HCT116 (cell line): Measurements from ENCODE around the gene TGFBR3. TPM values are rescaled to one million over a fixed set of nuclear protein-coding genes. Genes with fewer than 3 reads are reported as not detected.

Experiments
- ATAC-seq: fragments of 200-7000 bp; cut with Tn5 transposase; 2 replicates; pipeline ENCODE4 v1.9.1; 2020; ENCODE audit warnings: mild to moderate bottlenecking, moderate library complexity
- BruUV-seq: library from RNA; stranded (reverse); fragments of 400-500 nt; replicated peaks from 2 replicates; lab custom pipeline; 2021; lab: Mats Ljungman, UMichigan
- CTCF ChIA-PET: fragments of 300-600 bp; sonication (Branson Sonifier 250); formaldehyde crosslinking; loops from one replicate; lab custom pipeline; 2021; ENCODE audit warnings: antibody characterized with exemption; lab: Charles Lee
- POLR2A ChIA-PET: fragments of 300-600, 350-600 bp; sonication (Branson Sonifier 250); formaldehyde crosslinking; loops from one replicate; lab custom pipeline; 2021; ENCODE audit warnings: antibody characterized with exemption; lab: Charles Lee
- RAD21 ChIA-PET, 2 experiments: fragments of 300-600 bp; sonication (Branson Sonifier 250); formaldehyde crosslinking; loops; one replicate each; lab custom pipeline; 2023; ENCODE audit warnings: low total read pairs in 2 of 2; ENCODE audit not compliant: uncharacterized antibody in 2 of 2, unreplicated experiment in 2 of 2, low non-redundant PET in 1 of 2; lab: Charles Lee
- DNase-seq: peaks from one replicate; pipeline ENCODE4 v3.0.0-alpha.2; 2010; ENCODE audit warnings: low read depth, low spot score
- H2AFZ ChIP-seq: fragments of 200-600 bp; shearing (Covaris generic), sonication (generic); 2 replicates; pipeline ENCODE4 v1.6.1; 2017; ENCODE audit warnings: low read depth, mixed run types, mixed read lengths, antibody characterized with exemption, low read length; ENCODE audit not compliant: poor library complexity, severe bottlenecking
- H3K27ac ChIP-seq: 2 replicates; pipeline ENCODE4 v1.5.1; 2012; ENCODE audit warnings: low read depth, low read length
- H3K27me3 ChIP-seq: fragments of 200-600 bp; sonication (generic); 2 replicates; pipeline ENCODE4 v1.6.1; 2016; ENCODE audit warnings: mixed run types, low read length, mixed read lengths; ENCODE audit not compliant: insufficient read depth
- H3K36me3 ChIP-seq, 2 experiments: fragments of 200-500 bp in 1 of 2; fragments of 200-600 bp in 1 of 2; sonication (Bioruptor generic) in 1 of 2; sonication (generic) in 1 of 2; 2 replicates each; pipeline versions ENCODE4 v1.5.1 to v1.6.1; 2014 to 2016; ENCODE audit warnings: low read length in 2 of 2, inconsistent platforms in 1 of 2, mixed read lengths in 1 of 2, mixed run types in 1 of 2; ENCODE audit not compliant: insufficient read depth in 2 of 2, control insufficient read depth in 1 of 2
- H3K4me1 ChIP-seq, 2 experiments: fragments of 200-600 bp in 1 of 2; sonication (generic) in 1 of 2; 2 replicates each; pipeline versions ENCODE4 v1.5.1 to v1.6.1; 2012 to 2017; ENCODE audit warnings: low read length in 2 of 2, inconsistent platforms in 1 of 2, mild to moderate bottlenecking in 1 of 2, mixed read lengths in 1 of 2, mixed run types in 1 of 2, moderate library complexity in 1 of 2; ENCODE audit not compliant: insufficient read depth in 2 of 2, control insufficient read depth in 1 of 2
- H3K4me2 ChIP-seq: fragments of 200-600 bp; sonication (generic); 2 replicates; pipeline ENCODE4 v1.6.1; 2017; ENCODE audit warnings: mixed run types, low read length, mixed read lengths
- H3K4me3 ChIP-seq, 2 experiments: fragments of 200-600 bp in 1 of 2; sonication (generic) in 1 of 2; replicated peaks in 1 of 2; 2 replicates each; pipeline ENCODE4 v1.5.1; 2011 to 2016; ENCODE audit warnings: low read length in 2 of 2, control low read depth in 1 of 2, low read depth in 1 of 2, mild to moderate bottlenecking in 1 of 2, mixed read lengths in 1 of 2, mixed run types in 1 of 2
- H3K79me2 ChIP-seq: fragments of 200-600 bp; sonication (generic); 2 replicates; pipeline ENCODE4 v1.6.1; 2017; ENCODE audit warnings: mild to moderate bottlenecking, mixed run types, low read length, moderate library complexity, mixed read lengths; ENCODE audit not compliant: insufficient read depth
- H3K9ac ChIP-seq: fragments of 200-600 bp; sonication (generic); 2 replicates; pipeline ENCODE4 v1.6.1; 2016; ENCODE audit warnings: low read length, mixed read lengths
- H3K9me2 ChIP-seq: fragments of 200-600 bp; sonication (generic), shearing (Covaris generic); 2 replicates; pipeline ENCODE4 v1.6.1; 2017; ENCODE audit warnings: mixed run types, mild to moderate bottlenecking, moderate library complexity; ENCODE audit not compliant: insufficient read depth
- H3K9me3 ChIP-seq, 2 experiments: fragments of 200-500 bp in 1 of 2; fragments of 200-600 bp in 1 of 2; sonication (Bioruptor generic) in 1 of 2; sonication (generic) in 1 of 2; 2 replicates each; pipeline ENCODE4 v1.6.1; 2014 to 2017; ENCODE audit warnings: low read length in 2 of 2, mixed read lengths in 2 of 2, inconsistent platforms in 1 of 2, low read depth in 1 of 2, mild to moderate bottlenecking in 1 of 2, mixed run types in 1 of 2, moderate library complexity in 1 of 2; ENCODE audit not compliant: control insufficient read depth in 1 of 2, insufficient read depth in 1 of 2
- H4K20me1 ChIP-seq: fragments of 200-600 bp; sonication (generic), shearing (Covaris generic); 2 replicates; pipeline ENCODE4 v1.6.1; 2017; ENCODE audit warnings: mixed run types, mild to moderate bottlenecking, moderate library complexity; ENCODE audit not compliant: insufficient read depth
- CBX3 ChIP-seq: IDR thresholded peaks from 2 replicates; pipeline ENCODE4 v1.6.1; 2012; ENCODE audit warnings: low read depth
- EGR1 ChIP-seq: IDR thresholded peaks from 2 replicates; pipeline ENCODE4 v1.6.1; 2012; ENCODE audit warnings: low read depth
- EZH2 ChIP-seq: fragments of 200-600 bp; sonication (generic); IDR thresholded peaks from 2 replicates; pipeline ENCODE4 v1.6.1; 2017; ENCODE audit warnings: antibody characterized with exemption, mixed run types
- EZH2phosphoT487 ChIP-seq: fragments of 200-600 bp; IDR thresholded peaks from 2 replicates; pipeline ENCODE4 v1.6.1; 2018; ENCODE audit warnings: antibody characterized with exemption, borderline replicate concordance
- FOSL1 ChIP-seq: IDR thresholded peaks from 2 replicates; pipeline ENCODE4 v1.6.1; 2012; ENCODE audit warnings: low read depth
- JUND ChIP-seq: IDR thresholded peaks from 2 replicates; pipeline ENCODE4 v1.6.1; 2012
- SIN3A ChIP-seq: IDR thresholded peaks from 2 replicates; pipeline ENCODE4 v1.6.1; 2012; ENCODE audit warnings: low read depth
- SP1 ChIP-seq: IDR thresholded peaks from 2 replicates; pipeline ENCODE4 v1.6.1; 2012; ENCODE audit warnings: low read depth
- SRF ChIP-seq: IDR thresholded peaks from 2 replicates; pipeline ENCODE4 v1.6.1; 2012; ENCODE audit warnings: low read depth
- YY1 ChIP-seq: IDR thresholded peaks from 2 replicates; pipeline ENCODE4 v1.6.1; 2011; ENCODE audit warnings: low read length, low read depth, moderate library complexity, mild to moderate bottlenecking; ENCODE audit not compliant: insufficient replicate concordance; ENCODE audit errors: extremely low read depth
- ZBTB33 ChIP-seq: IDR thresholded peaks from 2 replicates; pipeline ENCODE4 v1.6.1; 2011; ENCODE audit warnings: mild to moderate bottlenecking, low read length, moderate library complexity; ENCODE audit not compliant: insufficient replicate concordance; ENCODE audit errors: extremely low read depth
- intact Hi-C: fragments of 100-400 bp; cut with micrococcal nuclease; formaldehyde crosslinking; loops from 2 replicates; pipeline ENCODE4 v1.10.0; 2022
- total RNA-seq: library from RNA; stranded (reverse); gene quantifications from one replicate; pipeline ENCODE4 v1.2.1, GENCODE V29; 2021; ENCODE audit not compliant: unreplicated experiment
- TF ChIP-seq, protein P1 (sequence below): IDR thresholded peaks from 2 replicates; pipeline ENCODE4 v1.6.1; 2012

Gene TGFBR3
- total RNA-seq, 1 experiment from 2014 or later, result 7.1 TPM

DNA sequence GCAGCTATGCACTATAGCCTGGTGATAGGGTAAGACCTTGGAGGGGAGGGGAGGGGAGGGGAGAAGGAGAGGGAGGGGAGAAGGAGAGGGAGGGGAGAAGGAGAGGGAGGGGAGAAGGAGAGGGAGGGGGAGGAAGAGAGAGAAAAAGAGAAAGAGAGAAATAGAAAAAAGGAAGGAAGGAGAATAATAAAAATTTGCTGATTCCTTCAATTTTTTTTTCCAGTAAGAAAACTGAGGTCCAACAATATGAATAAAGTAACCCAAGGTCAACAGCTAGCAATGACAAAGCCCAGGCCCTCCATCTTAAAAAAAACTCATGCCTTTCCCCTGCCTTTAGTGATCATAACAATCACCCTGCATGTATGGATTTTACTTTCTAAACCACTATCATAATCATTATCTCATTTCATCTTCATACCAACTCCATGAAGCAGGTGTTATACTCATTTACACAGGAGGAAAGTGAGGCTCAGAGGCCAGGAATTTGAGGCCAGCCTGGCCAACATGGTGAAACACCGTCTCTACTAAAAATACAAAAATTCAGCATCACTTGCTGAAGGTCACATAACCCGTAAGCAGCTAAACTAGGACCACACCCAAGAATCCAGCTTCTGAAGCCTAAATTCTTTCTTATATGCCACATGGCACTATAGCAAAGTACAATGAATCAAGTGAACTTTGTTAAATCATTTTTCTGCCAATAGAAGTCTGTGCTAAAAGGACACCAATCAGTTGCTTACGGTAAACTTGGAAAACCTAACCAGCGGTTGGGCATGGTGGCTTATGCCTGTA lies 39.9 kb upstream of the TGFBR3 start:
- H3K79me2 ChIP-seq, result no peaks in the 10 kb centered on the region
- no peak overlapping the region for H3K27ac ChIP-seq
- no peaks in the 10 kb centered on the region for H3K27me3 ChIP-seq
- H3K9me3 ChIP-seq, result no peaks in the 10 kb centered on the region
- no peak for DNase-seq
- RAD21 ChIA-PET, result no interaction called here
- H3K9me2 ChIP-seq, result no peaks in the 10 kb centered on the region
- intact Hi-C loops, result loop anchor here (2.0 to 10.0 kb wide), 4 partner anchors 309 to 761 kb away; no protein-coding TSS in a partner anchor
- no peak overlapping the region for H2AFZ ChIP-seq
- BruUV-seq, result no TSS peak
- peaks cover 4 to 9% of the 10 kb centered on the region in 2 experiments; a peak in 1 of 4 replicates for H3K4me1 ChIP-seq
- POLR2A ChIA-PET, result no interaction called here
- H4K20me1 ChIP-seq, result no peaks in the 10 kb centered on the region
- ATAC-seq, result no peak
- H3K4me2 ChIP-seq, result no peak overlapping the region
- TF ChIP-seq SIN3A (no peak), ZBTB33 (no peak), JUND (no peak), EGR1 (no peak), SP1 (no peak), EZH2 (no peak), CBX3 (no peak), SRF (no peak), EZH2phosphoT487 (no peak), YY1 (no peak), FOSL1 (no peak)
- TF ChIP-seq, protein P1, sequence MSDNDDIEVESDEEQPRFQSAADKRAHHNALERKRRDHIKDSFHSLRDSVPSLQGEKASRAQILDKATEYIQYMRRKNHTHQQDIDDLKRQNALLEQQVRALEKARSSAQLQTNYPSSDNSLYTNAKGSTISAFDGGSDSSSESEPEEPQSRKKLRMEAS, result no peak
- TF ChIP-seq, all 23 proteins: peak for 0
- Histone ChIP-seq H3K9ac (no peak overlapping the region), H3K36me3 (no peaks in the 10 kb centered on the region), H3K4me3 (no peak overlapping the region)
- CTCF ChIA-PET, result interaction anchor here (0.9 to 1.5 kb wide), 4 partner anchors 116 to 413 kb away, joined by 3 to 9 read pairs (median 4); no protein-coding TSS in a partner anchor
